Islet precursor cell (in vitro differentiated cells): ENCODE results near the gene TFEB.

ENCODE experiments used
- DNase-seq: peaks from one replicate; pipeline ENCODE4 v3.0.0-alpha.2; 2018

Gene TFEB

DNA sequence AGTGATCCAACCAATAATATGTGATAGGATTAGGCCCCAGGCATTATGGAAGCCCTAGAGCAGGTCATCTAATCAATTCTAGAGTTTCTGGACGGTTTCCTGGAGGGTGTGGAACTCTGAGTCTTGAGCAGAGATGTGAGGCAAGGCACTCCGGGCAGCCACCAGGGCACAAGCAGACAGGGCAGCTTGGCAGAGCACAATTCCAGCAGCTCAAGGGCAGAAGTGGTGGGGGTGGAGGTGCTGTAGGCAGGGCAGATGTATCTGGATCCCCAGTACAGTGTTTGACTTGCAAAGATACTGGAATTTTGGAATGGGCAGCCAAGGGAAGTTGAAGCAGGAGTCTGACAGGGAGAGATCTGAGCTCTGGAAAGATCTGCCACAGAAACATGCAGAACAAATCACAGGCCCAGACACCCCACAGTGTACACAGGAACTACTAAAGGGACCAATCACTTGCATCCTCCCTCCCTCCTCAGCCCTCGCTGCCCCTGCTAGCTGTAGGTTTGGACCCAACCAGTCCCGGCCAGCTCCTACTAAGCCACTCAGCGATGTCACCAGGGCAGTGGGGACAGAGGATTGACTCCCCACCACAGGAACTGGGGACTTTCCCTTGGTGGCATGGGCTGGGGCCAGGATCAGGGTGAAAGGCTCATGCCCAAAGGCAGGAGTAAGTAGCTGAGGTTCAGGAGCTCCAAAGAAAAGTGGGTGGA is 47.0 kb downstream of the TFEB start:
- no peak for DNase-seq

- DNase-seq, result peak; percentile 73
These were observed 47.8 kb downstream of the TFEB start for GRCh38 chr6:41687501-41688175.

GRCh38 chr6:41685641-41686380 is 49.6 kb downstream of the TFEB start:
- no peak for DNase-seq

DNA sequence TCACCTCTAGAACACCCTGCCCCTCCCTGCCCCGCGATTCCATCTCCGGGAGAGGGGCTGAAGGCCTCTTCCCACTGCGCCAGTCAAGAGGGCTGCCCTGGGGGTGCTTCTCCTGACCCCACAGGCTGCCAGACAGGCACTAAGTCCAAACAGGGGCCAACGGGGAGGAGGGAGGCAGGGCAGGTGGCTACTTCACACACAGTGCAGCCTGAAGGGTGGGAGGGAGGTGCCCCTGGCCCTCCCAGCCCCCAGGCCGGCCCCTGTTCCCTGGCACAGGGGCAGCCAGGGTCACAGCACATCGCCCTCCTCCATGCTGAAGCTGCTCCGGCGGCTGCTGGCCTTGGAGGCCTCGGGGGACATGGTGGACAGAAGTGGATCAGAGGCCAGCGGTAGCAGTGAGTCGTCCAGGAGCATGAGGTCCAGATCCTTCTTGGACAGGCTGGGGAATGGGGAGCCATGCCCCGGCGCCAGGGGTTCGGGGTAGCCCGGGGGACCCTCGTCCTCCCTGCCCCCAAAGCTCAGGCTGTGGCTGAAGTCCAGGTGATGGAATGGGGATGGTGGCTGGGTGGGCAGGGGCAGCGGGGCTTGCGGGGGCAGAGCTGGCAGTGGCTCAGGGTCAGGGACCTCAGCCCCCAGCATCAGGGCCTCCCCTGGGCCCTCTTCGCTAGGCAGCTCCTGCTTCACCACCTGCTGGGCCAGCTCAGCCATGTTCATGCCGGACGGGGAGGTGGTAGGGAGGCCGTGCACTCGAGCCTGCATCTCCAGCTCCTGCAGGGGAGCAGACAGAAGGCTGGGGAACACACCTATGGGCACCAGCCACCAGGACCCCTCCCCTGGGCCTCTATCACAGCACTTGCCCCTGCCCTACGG is 50.9 kb downstream of the TFEB start:
- peak; percentile 46 for DNase-seq

GRCh38 chr6:41683523-41684310 is 51.7 kb downstream of the TFEB start:
- DNase-seq, result peak; percentile 86

- DNase-seq, result no peak
These were observed 52.2 kb downstream of the TFEB start for GRCh38 chr6:41683273-41683522.

DNA sequence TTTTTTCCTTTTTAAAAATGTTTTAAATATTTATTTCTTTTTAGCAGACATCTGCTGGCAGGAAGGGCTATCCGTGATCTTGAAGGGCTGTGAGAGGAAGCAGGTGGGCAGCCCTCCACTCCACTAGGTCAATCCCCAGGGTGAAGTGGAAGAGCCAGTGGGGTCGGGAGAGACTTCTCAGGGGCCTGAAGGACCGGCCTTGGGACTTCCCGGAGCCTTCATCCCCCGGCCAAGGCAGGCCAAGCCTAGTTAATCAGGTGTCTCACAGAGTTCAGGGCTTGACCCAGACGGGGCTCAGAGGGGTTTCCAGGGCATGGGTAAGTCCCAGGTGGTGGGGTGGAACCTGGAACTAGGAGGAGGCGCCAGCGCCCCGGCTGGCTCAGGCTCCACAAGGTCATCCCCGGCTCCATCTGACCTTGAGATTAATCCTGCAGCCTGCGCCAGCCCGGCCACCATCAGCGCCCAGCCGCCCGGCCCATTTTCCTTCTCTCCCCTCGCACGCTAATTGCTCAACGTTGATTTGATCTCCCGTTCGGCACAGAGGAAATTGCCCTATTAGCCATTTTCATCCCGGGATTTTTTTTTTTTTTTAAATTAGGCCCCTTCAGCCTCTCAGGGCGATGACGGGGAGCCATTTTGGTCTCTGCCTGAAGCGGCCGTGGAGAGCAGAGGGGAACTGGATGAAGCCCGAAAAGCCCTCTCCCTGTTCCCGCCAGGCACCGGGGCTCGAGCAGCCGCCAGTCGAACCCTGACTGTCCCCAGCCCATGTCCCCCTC is 52.7 kb downstream of the TFEB start:
- no peak for DNase-seq

GRCh38 chr6:41682056-41682477 is 53.3 kb downstream of the TFEB start:
- DNase-seq, result peak; percentile 99

DNA sequence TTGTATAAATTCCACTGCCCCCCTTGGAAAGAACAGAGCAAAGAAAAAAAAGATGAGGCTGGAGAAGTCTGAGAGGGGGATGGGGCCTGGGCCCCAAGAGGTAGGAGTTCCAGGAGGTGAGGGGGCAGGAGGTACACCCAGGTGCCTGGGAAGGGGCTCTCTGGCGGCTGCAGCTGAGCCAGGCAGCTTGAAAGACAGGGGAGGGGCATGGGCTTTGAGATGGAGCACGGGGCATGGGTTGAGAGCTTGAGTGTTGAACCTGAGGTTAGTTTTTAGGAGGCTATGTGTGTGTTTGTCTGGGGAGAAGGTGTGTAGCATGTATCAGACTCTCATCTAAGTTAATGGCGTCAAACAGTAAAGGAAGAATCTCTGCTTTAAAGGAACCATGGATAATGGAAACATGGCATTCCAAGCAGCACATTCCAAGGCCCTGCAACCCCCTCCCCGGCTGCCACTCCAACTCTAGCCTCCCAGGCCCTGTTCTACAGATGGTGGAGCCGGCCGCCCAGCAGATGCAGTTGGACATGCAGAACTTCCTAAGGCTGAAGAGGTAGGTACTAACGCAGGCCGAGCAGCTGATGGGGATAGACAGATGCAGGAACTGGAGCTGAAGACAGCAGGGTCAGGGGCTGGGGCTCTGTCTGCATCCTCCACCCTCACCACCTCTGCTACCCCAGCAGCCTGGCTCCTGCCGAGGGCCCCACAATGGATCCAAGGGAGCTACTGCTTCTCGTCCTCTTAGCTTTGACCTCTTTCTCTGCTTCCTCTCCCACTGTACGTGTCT is 55.0 kb downstream of the TFEB start:
- DNase-seq, result peak; percentile 77

DNA sequence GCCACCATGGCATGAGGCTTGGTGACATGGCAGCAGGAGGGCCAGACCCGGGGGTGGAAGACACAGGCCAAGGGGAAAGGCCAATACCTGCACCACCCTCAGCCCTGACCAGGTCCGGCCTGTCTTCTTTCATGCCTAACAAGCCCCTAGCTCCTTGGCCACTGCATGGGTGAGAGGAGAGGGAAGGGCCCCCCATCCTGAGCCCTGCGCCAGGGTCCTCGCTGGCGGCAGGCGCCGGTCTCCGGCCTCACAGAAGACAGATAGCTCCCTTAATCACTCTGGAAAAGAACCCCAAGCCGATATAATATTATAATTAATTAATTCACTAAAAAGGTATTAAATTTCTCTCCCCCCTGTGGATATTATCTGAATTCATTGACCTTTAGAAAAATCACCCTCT is 55.7 kb downstream of the TFEB start:
- no peak for DNase-seq

- no peak for DNase-seq
These were observed 56.8 kb downstream of the TFEB start for GRCh38 chr6:41678511-41679084.

GRCh38 chr6:41677124-41677921 is 58.1 kb downstream of the TFEB start:
- DNase-seq, result peak; percentile 48

DNA sequence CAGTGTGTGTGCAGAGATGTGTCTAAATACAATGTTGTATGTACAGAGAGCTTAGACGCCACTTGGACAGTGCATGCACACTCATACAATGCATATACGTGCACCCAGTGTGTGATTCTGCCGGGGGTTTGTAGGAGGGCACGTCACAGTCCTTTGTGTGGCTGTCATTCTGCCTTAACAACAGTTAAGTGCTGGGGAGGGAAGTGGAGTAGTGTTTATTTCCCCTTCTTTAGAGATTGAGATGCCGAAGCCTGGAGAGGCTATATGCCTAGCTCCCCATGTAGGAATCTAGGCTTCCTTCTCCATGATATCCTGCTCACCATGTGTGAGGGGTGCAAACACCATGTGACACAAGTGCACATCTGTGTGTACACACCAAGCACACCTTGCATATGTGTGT is 59.0 kb downstream of the TFEB start:
- no peak for DNase-seq

- DNase-seq, result no peak
These were observed 59.4 kb downstream of the TFEB start for GRCh38 chr6:41675992-41676391.

DNA sequence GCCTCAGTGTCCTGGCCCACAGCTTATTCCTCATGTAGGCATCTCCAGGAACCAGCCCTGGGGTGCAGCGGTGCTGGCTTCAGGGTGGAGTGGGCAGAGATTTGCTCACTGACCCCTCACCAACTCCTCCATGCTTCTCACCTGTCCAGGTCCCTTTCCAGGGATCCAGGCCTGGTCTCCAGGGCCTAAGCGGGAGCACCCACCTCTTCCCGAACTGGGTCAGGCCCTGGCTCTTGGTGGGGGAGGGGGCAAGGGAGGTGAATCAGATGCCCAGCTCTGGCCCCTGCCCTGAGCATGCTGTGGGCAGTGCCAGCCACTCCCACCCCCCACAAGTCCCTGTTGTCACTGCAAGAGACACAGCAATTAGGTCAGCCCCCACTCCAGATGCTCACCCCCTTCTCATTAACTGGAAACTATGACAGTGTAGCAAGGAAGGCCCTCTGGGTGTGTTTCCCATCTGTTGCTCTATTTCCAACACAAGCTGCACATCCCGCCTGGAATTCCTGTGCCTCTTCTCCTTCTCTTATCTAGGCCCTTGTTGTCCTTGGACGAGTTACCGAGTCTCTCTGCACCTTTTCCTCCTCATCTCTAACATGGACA is 60.1 kb downstream of the TFEB start:
- DNase-seq, result peak; percentile 43

DNA sequence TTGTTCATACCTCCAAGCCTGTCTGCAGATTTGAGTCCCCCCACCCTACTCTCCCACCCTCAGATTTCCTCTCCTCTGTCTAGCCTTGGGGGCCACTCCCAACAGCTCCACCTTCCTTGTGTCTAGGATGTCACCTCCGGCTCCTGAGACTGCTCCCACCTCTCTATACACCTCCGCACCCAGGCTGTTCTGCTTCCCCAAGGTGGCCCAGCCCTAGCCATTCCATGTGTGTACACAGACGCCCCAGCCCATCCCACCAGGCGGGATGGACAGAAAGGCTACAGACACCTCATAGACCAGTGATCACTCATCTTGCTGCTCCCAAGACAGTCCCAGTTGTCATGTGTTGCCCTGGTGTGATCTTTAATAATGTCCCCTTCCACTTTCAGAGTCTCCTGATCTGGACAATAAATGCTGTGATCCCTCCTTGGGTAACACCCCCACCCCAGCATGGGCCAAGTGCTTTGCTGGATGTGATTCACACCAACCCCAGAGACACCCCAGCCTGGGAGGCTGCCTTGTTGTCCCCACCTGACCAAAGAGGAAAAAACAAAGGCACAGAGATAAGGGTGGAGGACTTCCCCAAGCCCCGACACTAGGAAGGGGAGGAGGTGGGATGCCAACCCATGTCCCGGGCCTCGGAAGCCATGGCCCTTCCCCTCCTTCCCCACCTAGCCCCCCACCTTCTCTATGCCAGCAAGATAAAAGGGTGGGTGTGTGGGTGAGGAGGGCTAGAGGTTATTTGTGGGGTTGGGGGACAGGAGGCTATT is 61.0 kb downstream of the TFEB start:
- DNase-seq, result peak; percentile 40

GRCh38 chr6:41673704-41674000 is 61.8 kb downstream of the TFEB start:
- DNase-seq, result no peak
